H1 (cell line): ENCODE measurements around the gene ZNF3. TPM values are rescaled to one million over a fixed set of nuclear protein-coding genes. Genes with fewer than 3 reads are reported as not detected.

Source experiments
- NANOG ChIP-seq: IDR thresholded peaks from 2 replicates; pipeline ENCODE4 v1.6.1; 2011; ENCODE audit warnings: low read length, low read depth, mild to moderate bottlenecking, inconsistent platforms; ENCODE audit not compliant: insufficient read depth, poor library complexity, severe bottlenecking
- ZNF274 ChIP-seq: IDR thresholded peaks from 2 replicates; pipeline ENCODE4 v1.7.0; 2012; ENCODE audit warnings: low read length, borderline replicate concordance; ENCODE audit errors: extremely low read depth
- polyA plus RNA-seq, 7 experiments: library from polyadenylated mRNA; depleted of rRNA in 3 of 7; stranded (reverse) in 5 of 7; unstranded in 2 of 7; fragments of >200 nt in 5 of 7; fragments of 200-250 nt in 2 of 7; gene quantifications; 1 replicate in 5 of 7; 2 replicates in 1 of 7; 4 replicates in 1 of 7; pipeline versions ENCODE4 v1.2.1 to v1.2.3, GENCODE V29; 2011 to 2013; ENCODE audit warnings: missing spikeins in 2 of 7, mixed read lengths in 2 of 7
- total RNA-seq: library from RNA; stranded (reverse); fragmentation: NEBNext Ultra II Directional; extraction: Animal tissue kit (Norgen Biotek cat#: 25700); gene quantifications from 2 replicates; pipeline ENCODE4 v1.2.1, GENCODE V29; 2021

ZNF3 gene
- total and polyA plus RNA-seq, 2 of the 8 experiments (the other 6 are each of a cell fraction or from before 2014, with no cell fraction given), result 26.9 to 49.1 TPM

GRCh38 chr7:100105534-100105933 is 24.0 kb upstream of the ZNF3 start (continued):
- TF ChIP-seq NANOG, result no peak
- TF ChIP-seq ZNF274, result no peak
